ENCODE measurements around the gene SPDYE4.

GRCh38 chr17:8798846-8799569, 40.7 kb upstream of the SPDYE4 start, which contains the start of gene MFSD6L:
- no peak for TF ChIP-seq CTCF (IDR thresholded peaks at IDR 0.05)
- no peak for TF ChIP-seq SIN3A (IDR thresholded peaks at IDR 0.05; ENCODE audit: borderline replicate concordance, insufficient read depth, low read depth, low read length)
- TF ChIP-seq POLR2AphosphoS5 (IDR thresholded peaks at IDR 0.05; ENCODE audit: low read depth, low read length), result no peak
